Measurements from ENCODE around the gene ITGB3. TPM values are rescaled to one million over a fixed set of nuclear protein-coding genes. Genes with fewer than 3 reads are reported as not detected.
A peak's percentile ranks its signal among the peaks of the same experiment; 100 is the strongest.

ITGB3 gene
- total and polyA plus RNA-seq, 2 of the 4 experiments (the other 2 are of a cell fraction) = 9.8 to 17.6 TPM

DNA sequence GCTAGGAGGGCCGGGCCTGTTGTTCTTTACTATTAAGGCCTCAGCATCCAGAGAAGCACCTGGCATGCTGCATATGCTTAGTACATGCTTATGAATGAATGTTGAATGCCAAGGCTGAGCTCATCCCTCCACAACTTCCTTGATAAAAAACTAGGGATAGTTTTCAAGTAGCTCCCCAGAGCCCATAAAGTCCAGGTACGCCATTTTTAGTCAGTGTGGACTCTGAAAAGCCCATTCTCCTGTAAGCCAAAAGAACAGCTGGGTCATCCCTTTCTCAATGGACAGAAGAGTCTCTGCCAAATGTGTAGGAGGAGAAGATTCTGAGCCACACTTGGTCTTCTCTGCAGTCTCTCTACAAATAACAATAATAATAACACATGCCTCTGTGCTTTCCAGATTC, 8.9 kb upstream of the ITGB3 start:
- intact Hi-C loops (cut with micrococcal nuclease) (no loop called here), in situ Hi-C loops (cut with MboI; ENCODE audit: low sequenced_read_pairs) (no loop called here), dilution Hi-C loops (cut with HindIII; ENCODE audit: low sequenced_read_pairs, unreplicated experiment) (no loop called here)
- 100% methylated on average over 1 of the region's 2 CpGs; no CpG with 5 or more reads in 1 of the 2 experiments for WGBS, 2 experiments (ENCODE audit: extremely low coverage in 2 of 2, insufficient read length in 1 of 2)
- Histone ChIP-seq H2AK9ac (replicated peaks; ENCODE audit: low read depth, low read length, poor library complexity) (no peak overlapping the region), H3K36me3 (ENCODE audit: control insufficient read depth, insufficient read depth, low read length) (no peaks in the 10 kb centered on the region), H3K9ac (ENCODE audit: low read depth, low read length) (no peak overlapping the region), H3K14ac (replicated peaks; ENCODE audit: low read depth, low read length) (no peak overlapping the region), H4K8ac (ENCODE audit: low read depth in 2 of 2, low read length in 2 of 2) (no peak overlapping the region), H2AFZ (replicated peaks; ENCODE audit: low read length, poor library complexity) (no peak overlapping the region), H3K27ac (ENCODE audit: insufficient read depth, low read length) (no peak overlapping the region), H3K18ac (ENCODE audit: low read depth, low read length) (no peak overlapping the region), H4K5ac (ENCODE audit: low read depth, low read length) (peak overlapping the region; percentile 54; the same call in 1 of the 2 replicates), H3K4ac (ENCODE audit: low read depth, low read length) (0 out of 2 replicates have a peak overlapping the region, but pooled peaks have one; percentile 27), H3K4me1 (ENCODE audit: control insufficient read depth, insufficient read depth, low read length) (peaks cover 6% of the 10 kb centered on the region), H4K20me1 (ENCODE audit: insufficient read depth, low read length) (no peaks in the 10 kb centered on the region), H3K9me1 (ENCODE audit: insufficient read depth, low read length) (peaks cover 11% of the 10 kb centered on the region), H2AK5ac (ENCODE audit: low read depth, low read length) (0 out of 2 replicates have a peak overlapping the region, but pooled peaks have one; percentile 92), H3K9me3 (ENCODE audit: control insufficient read depth, insufficient read depth, low read length) (no peaks in the 10 kb centered on the region), H3K4me3 (ENCODE audit: insufficient read depth, low read depth, low read length) (no peak overlapping the region), H2BK15ac (ENCODE audit: low read depth, low read length) (no peak overlapping the region), H3K23ac (ENCODE audit: low read depth, low read length) (no peak overlapping the region), H3K4me2 (ENCODE audit: low read depth, low read length) (no peak overlapping the region), H3K79me1 (ENCODE audit: low read depth in 1 of 2, low read length in 2 of 2) (no peaks in the 10 kb centered on the region), H2BK20ac (ENCODE audit: low read depth, low read length) (no peak overlapping the region), H2BK120ac (ENCODE audit: low read depth, low read length) (no peak overlapping the region), H3K56ac (ENCODE audit: extremely low read depth, insufficient read depth, low read length) (no peak overlapping the region), H3K27me3 (ENCODE audit: control insufficient read depth, insufficient read depth, low read length) (no peaks in the 10 kb centered on the region), H2BK5ac (ENCODE audit: low read depth, low read length, poor library complexity, severe bottlenecking) (no peak overlapping the region), H4K91ac (ENCODE audit: insufficient read depth, low read depth, low read length) (peak overlapping the region; percentile 23; the same call in 1 of the 2 replicates)
- CTCF ChIA-PET = no interaction called here
- POLR2A ChIA-PET (ENCODE audit: unreplicated experiment) = no interaction called here
- TF ChIP-seq MAFK (IDR thresholded peaks at IDR 0.05; ENCODE audit: low read depth, low read length) (no peak), SMC3 (IDR thresholded peaks at IDR 0.05; ENCODE audit: low read depth, low read length) (no peak), RCOR1 (IDR thresholded peaks at IDR 0.05; ENCODE audit: insufficient replicate concordance, low read length) (no peak), CHD1 (IDR thresholded peaks at IDR 0.05; ENCODE audit: low read depth, low read length) (no peak), MXI1 (IDR thresholded peaks at IDR 0.05; ENCODE audit: borderline replicate concordance, low read depth, low read length) (no peak), FOS (IDR thresholded peaks at IDR 0.05; ENCODE audit: low read depth, low read length) (no peak), RAD21 (IDR thresholded peaks at IDR 0.05; ENCODE audit: low read length) (no peak), MAZ (IDR thresholded peaks at IDR 0.05; ENCODE audit: borderline replicate concordance, low read depth, low read length) (no peak), NFE2L2 (IDR thresholded peaks at IDR 0.05; ENCODE audit: low read depth, low read length) (no peak), POLR2A (IDR thresholded peaks at IDR 0.05; ENCODE audit: low read depth, low read length) (no peak), CEBPB (IDR thresholded peaks at IDR 0.05; ENCODE audit: low read depth, low read length) (no peak), BHLHE40 (IDR thresholded peaks at IDR 0.05; ENCODE audit: low read depth, low read length) (no peak), RFX5 (IDR thresholded peaks at IDR 0.05; ENCODE audit: low read depth, low read length) (no peak)
- TF ChIP-seq, protein P1, sequence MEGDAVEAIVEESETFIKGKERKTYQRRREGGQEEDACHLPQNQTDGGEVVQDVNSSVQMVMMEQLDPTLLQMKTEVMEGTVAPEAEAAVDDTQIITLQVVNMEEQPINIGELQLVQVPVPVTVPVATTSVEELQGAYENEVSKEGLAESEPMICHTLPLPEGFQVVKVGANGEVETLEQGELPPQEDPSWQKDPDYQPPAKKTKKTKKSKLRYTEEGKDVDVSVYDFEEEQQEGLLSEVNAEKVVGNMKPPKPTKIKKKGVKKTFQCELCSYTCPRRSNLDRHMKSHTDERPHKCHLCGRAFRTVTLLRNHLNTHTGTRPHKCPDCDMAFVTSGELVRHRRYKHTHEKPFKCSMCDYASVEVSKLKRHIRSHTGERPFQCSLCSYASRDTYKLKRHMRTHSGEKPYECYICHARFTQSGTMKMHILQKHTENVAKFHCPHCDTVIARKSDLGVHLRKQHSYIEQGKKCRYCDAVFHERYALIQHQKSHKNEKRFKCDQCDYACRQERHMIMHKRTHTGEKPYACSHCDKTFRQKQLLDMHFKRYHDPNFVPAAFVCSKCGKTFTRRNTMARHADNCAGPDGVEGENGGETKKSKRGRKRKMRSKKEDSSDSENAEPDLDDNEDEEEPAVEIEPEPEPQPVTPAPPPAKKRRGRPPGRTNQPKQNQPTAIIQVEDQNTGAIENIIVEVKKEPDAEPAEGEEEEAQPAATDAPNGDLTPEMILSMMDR (conservative IDR thresholded peaks at IDR 0.05; ENCODE audit: low read depth, low read length) = no peak
- TF ChIP-seq, protein P2, sequence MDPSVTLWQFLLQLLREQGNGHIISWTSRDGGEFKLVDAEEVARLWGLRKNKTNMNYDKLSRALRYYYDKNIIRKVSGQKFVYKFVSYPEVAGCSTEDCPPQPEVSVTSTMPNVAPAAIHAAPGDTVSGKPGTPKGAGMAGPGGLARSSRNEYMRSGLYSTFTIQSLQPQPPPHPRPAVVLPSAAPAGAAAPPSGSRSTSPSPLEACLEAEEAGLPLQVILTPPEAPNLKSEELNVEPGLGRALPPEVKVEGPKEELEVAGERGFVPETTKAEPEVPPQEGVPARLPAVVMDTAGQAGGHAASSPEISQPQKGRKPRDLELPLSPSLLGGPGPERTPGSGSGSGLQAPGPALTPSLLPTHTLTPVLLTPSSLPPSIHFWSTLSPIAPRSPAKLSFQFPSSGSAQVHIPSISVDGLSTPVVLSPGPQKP (IDR thresholded peaks at IDR 0.05; ENCODE audit: borderline replicate concordance, low read depth, low read length) = no peak
- TF ChIP-seq, protein P3, sequence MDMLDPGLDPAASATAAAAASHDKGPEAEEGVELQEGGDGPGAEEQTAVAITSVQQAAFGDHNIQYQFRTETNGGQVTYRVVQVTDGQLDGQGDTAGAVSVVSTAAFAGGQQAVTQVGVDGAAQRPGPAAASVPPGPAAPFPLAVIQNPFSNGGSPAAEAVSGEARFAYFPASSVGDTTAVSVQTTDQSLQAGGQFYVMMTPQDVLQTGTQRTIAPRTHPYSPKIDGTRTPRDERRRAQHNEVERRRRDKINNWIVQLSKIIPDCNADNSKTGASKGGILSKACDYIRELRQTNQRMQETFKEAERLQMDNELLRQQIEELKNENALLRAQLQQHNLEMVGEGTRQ (IDR thresholded peaks at IDR 0.05; ENCODE audit: low read depth, low read length) = no peak
- DNase-seq (peak; percentile 33), ATAC-seq (ENCODE audit: low read depth) (no peak)
- no TSS peak for BruUV-seq (replicated peaks)
